ENCODE data around the gene ABR.
"Not testable (repeated sequence)": the region's sequence is repeated elsewhere in the genome, so short reads cannot be mapped to it uniquely, and the experiment has no call there.

Gene ABR

GRCh38 chr17:1112875-1113274, 66.9 kb downstream of the ABR start:
- DNase-seq, result no peak

GRCh38 chr17:1111599-1112443, 68.0 kb downstream of the ABR start:
- no peak for DNase-seq

GRCh38 chr17:1110862-1111598, 68.8 kb downstream of the ABR start:
- no peak for DNase-seq

- DNase-seq, result no peak
These were observed 69.3 kb downstream of the ABR start for GRCh38 chr17:1110541-1110861.

- no peak for DNase-seq
These were observed 69.9 kb downstream of the ABR start for GRCh38 chr17:1109606-1110540.

- DNase-seq, result no peak
These were observed 70.8 kb downstream of the ABR start for GRCh38 chr17:1108765-1109605.

GRCh38 chr17:1108478-1108764, 71.4 kb downstream of the ABR start:
- DNase-seq, result no peak

- no peak for DNase-seq
These were observed 71.9 kb downstream of the ABR start for GRCh38 chr17:1107777-1108477.

- DNase-seq, result no peak
These were observed 72.6 kb downstream of the ABR start for GRCh38 chr17:1107083-1107776.

GRCh38 chr17:1104222-1104621, 75.6 kb downstream of the ABR start:
- DNase-seq, result no peak

- no peak for DNase-seq
These were observed 79.4 kb downstream of the ABR start for GRCh38 chr17:1100382-1100781.

GRCh38 chr17:1099242-1099641, 80.5 kb downstream of the ABR start:
- no peak for DNase-seq

GRCh38 chr17:1097972-1098744, 81.6 kb downstream of the ABR start:
- not testable (repeated sequence) for DNase-seq

GRCh38 chr17:1096215-1096614, 83.6 kb downstream of the ABR start:
- DNase-seq, result no peak

GRCh38 chr17:1095853-1096173, 84.0 kb downstream of the ABR start:
- DNase-seq, result no peak

- no peak for DNase-seq
These were observed 84.5 kb downstream of the ABR start for GRCh38 chr17:1095090-1095852.

- DNase-seq, result no peak
These were observed 85.2 kb downstream of the ABR start for GRCh38 chr17:1094591-1094990.

GRCh38 chr17:1091900-1092299, 87.9 kb downstream of the ABR start:
- DNase-seq, result no peak

- DNase-seq, result no peak
These were observed 88.6 kb downstream of the ABR start for GRCh38 chr17:1091190-1091534.

All from NCI-H2227 treated with DMSO at 0.1 percent for 48 hours (cell line).